Left ventricle myocardium inferior (tissue), 1 donor: Measurements from ENCODE around the gene IQCH. TPM values are rescaled to one million over a fixed set of nuclear protein-coding genes. Genes with fewer than 3 reads are reported as not detected.

Source experiments
- DNase-seq: peaks from one replicate; pipeline ENCODE4 v3.0.0-alpha.2; 2020
- H3K27ac ChIP-seq: fragments of 200-600 bp; replicated peaks from 2 replicates; pipeline ENCODE4 v1.8.0; 2021
- H3K27me3 ChIP-seq: fragments of 200-600 bp; 2 replicates; pipeline ENCODE4 v1.8.0; 2021; ENCODE audit warnings: low read depth
- H3K36me3 ChIP-seq: fragments of 200-600 bp; 2 replicates; pipeline ENCODE4 v1.8.0; 2021
- H3K4me1 ChIP-seq: fragments of 200-600 bp; 2 replicates; pipeline ENCODE4 v1.8.0; 2021
- H3K4me3 ChIP-seq: fragments of 200-600 bp; 2 replicates; pipeline ENCODE4 v1.8.0; 2021; ENCODE audit warnings: mild to moderate bottlenecking, moderate library complexity
- H3K9me3 ChIP-seq: fragments of 200-600 bp; replicated peaks from 2 replicates; pipeline ENCODE4 v1.8.0; 2021
- CTCF ChIP-seq: fragments of 200-600 bp; IDR thresholded peaks from 2 replicates; pipeline ENCODE4 v1.8.0; 2021; ENCODE audit warnings: antibody characterized with exemption, mild to moderate bottlenecking, borderline replicate concordance
- intact Hi-C: fragments of 100-400 bp; cut with micrococcal nuclease; formaldehyde crosslinking; loops from one replicate; pipeline ENCODE4 v1.11.0; 2022
- total RNA-seq: library from RNA; stranded (reverse); fragmentation: NEBNext Ultra II Directional; extraction: Animal tissue kit (Norgen Biotek cat#: 25700); gene quantifications from one replicate; pipeline ENCODE4 v1.2.1, GENCODE V29; 2021
- donor health status: DM: no; HTN: yes; CAD: no; lungs with severe emphysema.

Gene IQCH
- total RNA-seq, 1 donor from 2014 or later, result 1.1 TPM

DNA sequence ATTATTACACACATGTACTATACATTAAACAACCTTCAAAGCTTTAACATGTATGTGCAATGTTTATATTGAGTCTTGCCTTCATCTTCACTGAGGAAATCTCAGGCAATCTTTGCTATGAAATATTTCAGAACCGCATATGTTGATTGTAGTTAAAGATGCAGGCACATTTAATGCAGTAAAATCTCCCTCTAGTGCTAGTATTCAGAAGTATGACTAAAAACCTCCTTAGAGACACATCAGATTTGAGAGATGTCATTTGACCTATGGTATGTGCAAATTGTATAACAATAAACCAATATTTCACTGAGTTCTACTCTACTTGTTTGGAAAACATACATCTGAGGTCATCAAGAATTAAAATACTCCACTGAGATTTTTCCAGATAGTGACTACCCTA lies 142.6 kb downstream of the IQCH start:
- no peaks in the 10 kb centered on the region for H3K4me1 ChIP-seq
- H3K36me3 ChIP-seq, result no peaks in the 10 kb centered on the region
- H3K27me3 ChIP-seq, result no peaks in the 10 kb centered on the region
- intact Hi-C loops, result no loop called here
- no peaks in the 10 kb centered on the region for H3K9me3 ChIP-seq
- H3K4me3 ChIP-seq, result no peak overlapping the region
- no peak for TF ChIP-seq CTCF
- no peak for DNase-seq
- no peak overlapping the region for H3K27ac ChIP-seq

DNA sequence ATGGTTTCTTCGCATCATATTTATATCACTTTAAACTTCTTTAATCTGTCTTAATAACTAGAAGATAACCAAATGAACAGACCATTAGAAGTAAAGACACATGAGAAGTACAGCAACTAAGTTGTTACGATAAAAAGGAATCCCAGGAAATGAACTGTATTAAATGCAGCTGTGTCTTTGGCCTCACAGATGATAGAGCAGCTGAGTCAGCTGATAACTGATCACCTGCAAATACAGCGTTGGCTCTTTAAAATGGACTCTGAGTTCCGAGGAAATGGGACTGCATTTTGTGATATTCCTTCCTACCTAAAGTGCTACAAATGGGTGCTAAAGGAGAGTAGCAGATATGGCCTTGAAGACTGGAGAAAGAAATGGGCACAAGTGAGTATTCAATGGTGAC lies 145.3 kb downstream of the IQCH start:
- Histone ChIP-seq H3K9me3 (no peaks in the 10 kb centered on the region), H3K36me3 (no peaks in the 10 kb centered on the region), H3K27ac (no peak overlapping the region), H3K27me3 (no peaks in the 10 kb centered on the region), H3K4me1 (no peaks in the 10 kb centered on the region), H3K4me3 (no peak overlapping the region)
- TF ChIP-seq CTCF, result no peak
- no peak for DNase-seq
- intact Hi-C loops, result no loop called here

DNA sequence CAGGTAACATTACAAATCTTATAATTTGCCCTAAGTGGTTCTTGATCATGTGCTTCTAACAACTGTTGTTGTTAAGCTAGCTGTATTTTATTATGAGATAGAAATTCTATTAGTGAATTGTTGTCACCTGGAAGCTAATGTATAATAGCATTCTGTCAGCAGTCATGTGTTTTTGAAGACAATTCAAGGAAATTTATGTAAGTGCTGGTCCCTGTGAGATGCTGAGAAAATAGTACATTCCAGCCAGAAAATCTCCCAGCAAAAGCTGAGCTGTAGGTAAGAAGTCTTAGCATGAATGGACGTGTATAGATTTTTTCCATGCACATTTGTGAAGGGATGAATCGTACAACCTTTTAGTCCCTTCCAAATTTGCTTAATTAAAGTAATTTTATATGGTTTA lies 146.3 kb downstream of the IQCH start:
- no peak for DNase-seq
- no peak for TF ChIP-seq CTCF
- Histone ChIP-seq H3K27ac (no peak overlapping the region), H3K4me3 (no peak overlapping the region), H3K9me3 (no peaks in the 10 kb centered on the region), H3K27me3 (no peaks in the 10 kb centered on the region), H3K4me1 (no peaks in the 10 kb centered on the region), H3K36me3 (no peaks in the 10 kb centered on the region)
- intact Hi-C loops, result no loop called here

GRCh38 chr15:67401336-67401735 lies 146.8 kb downstream of the IQCH start:
- no peak overlapping the region for H3K27ac ChIP-seq
- H3K4me3 ChIP-seq, result no peak overlapping the region
- no peak for DNase-seq
- TF ChIP-seq CTCF, result no peak
- H3K27me3 ChIP-seq, result no peaks in the 10 kb centered on the region
- intact Hi-C loops, result no loop called here
- H3K9me3 ChIP-seq, result no peaks in the 10 kb centered on the region
- H3K36me3 ChIP-seq, result no peaks in the 10 kb centered on the region
- no peaks in the 10 kb centered on the region for H3K4me1 ChIP-seq

DNA sequence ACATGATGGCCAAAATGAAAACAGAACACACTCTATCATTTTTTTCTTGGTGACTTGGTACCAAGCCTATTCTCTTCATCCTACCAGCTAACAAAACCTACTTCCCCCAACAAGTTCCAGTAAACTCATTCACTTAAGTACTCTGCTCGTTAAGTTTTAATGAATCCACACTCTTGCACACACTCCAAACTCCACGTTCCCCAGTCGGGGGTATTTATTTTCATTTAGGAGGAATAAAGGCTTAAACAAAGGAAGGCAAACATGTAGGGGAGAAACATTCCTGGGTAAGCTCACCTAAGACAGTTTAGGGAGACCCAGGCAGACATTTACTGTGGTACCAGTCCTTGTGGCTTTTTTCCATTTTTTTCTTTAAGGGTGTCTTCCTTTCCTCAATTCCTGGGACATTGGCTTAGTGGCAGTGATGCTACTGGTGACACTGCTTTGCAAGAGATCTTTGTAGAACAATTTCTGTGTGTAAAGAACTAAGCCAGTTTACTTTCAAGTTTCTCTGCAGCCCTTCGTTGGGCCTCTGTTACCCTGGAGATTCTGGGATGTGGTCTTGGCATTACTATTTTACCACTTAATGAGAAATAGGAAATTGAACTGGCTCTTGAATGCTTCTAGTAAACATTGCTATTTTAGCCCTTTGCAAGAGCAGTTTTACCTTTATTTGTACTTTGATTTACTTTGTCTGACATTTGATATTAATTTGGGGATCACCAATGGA lies 149.0 kb downstream of the IQCH start:
- no peak for DNase-seq
- TF ChIP-seq CTCF, result no peak
- Histone ChIP-seq H3K36me3 (no peaks in the 10 kb centered on the region), H3K27me3 (no peaks in the 10 kb centered on the region), H3K27ac (no peak overlapping the region), H3K4me1 (no peaks in the 10 kb centered on the region), H3K9me3 (no peaks in the 10 kb centered on the region), H3K4me3 (no peak overlapping the region)
- intact Hi-C loops, result no loop called here
